Measurements from ENCODE around the gene TBCK. TPM values are rescaled to one million over a fixed set of nuclear protein-coding genes. Genes with fewer than 3 reads are reported as not detected.
A peak's percentile ranks its signal among the peaks of the same experiment; 100 is the strongest.

TBCK gene
- total and polyA plus RNA-seq, 9 of the 15 experiments (the other 6 are each of a cell fraction or from before 2014, with no cell fraction given) = 5.3 to 26.6 (median 16.2) TPM

DNA sequence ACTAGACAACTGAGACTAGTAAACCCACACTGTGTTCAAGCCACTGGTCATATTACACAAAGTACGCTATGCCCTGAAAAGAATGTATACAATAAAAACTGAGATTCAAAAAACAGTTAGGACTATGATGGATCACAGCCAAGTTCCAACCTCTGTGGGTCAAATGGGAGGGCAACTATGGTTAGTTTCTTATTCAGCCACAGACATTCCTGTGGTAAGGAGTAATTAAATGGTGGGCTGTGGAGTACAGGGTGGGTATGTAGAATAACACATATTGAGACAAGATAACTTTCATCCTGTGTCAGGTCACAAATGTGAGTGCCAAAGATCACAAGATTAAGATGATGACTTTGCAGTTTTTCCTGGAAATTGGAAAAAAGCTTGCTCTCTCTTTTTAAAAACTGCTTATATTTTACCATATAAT is 253.5 kb downstream of the TBCK start (continued):
- TF ChIP-seq ZNF551 (CRISPR knock-in tag; IDR thresholded peaks at IDR 0.05) (no peak), ZKSCAN8 (CRISPR knock-in tag; IDR thresholded peaks at IDR 0.05) (no peak), C11orf30 (IDR thresholded peaks at IDR 0.05; ENCODE audit: low read depth) (peak; percentile 87), ZNF316 (IDR thresholded peaks at IDR 0.05) (peak; percentile 95), TBL1XR1 (IDR thresholded peaks at IDR 0.05; ENCODE audit: low read length in 2 of 2) (no peak), PHF8 (IDR thresholded peaks at IDR 0.05; ENCODE audit: borderline replicate concordance, low read length) (no peak), MCM5 (IDR thresholded peaks at IDR 0.05; ENCODE audit: low read depth) (no peak), CREB3L1 (IDR thresholded peaks at IDR 0.05; ENCODE audit: borderline replicate concordance, low read depth) (no peak), GTF3C2 (IDR thresholded peaks at IDR 0.05; ENCODE audit: borderline replicate concordance, extremely low read depth, insufficient read length) (no peak), CBFA2T3 (IDR thresholded peaks at IDR 0.05) (peak; percentile 66), CTBP1 (IDR thresholded peaks at IDR 0.05; ENCODE audit: borderline replicate concordance) (no peak), PCBP2 (IDR thresholded peaks at IDR 0.05; ENCODE audit: low read depth, low read length, poor library complexity, severe bottlenecking) (no peak), THRAP3 (IDR thresholded peaks at IDR 0.05; ENCODE audit: borderline replicate concordance) (no peak), RB1 (IDR thresholded peaks at IDR 0.05; ENCODE audit: low read depth) (no peak), ARID1B (IDR thresholded peaks at IDR 0.05) (0 out of 2 replicates have a peak, but pooled peaks have one; percentile 18), HIVEP1 (CRISPR knock-in tag; IDR thresholded peaks at IDR 0.05) (no peak), ETV6 (IDR thresholded peaks at IDR 0.05; ENCODE audit: borderline replicate concordance in 1 of 2, low read depth in 2 of 2, low read length in 1 of 2) (no peak), ETV6 (CRISPR knock-in tag; IDR thresholded peaks at IDR 0.05; ENCODE audit: borderline replicate concordance) (no peak), ZNF431 (CRISPR knock-in tag; IDR thresholded peaks at IDR 0.05) (no peak), TAL1 (IDR thresholded peaks at IDR 0.05) (peak; percentile 19; the same call in 1 of the 2 replicates), ZNF395 (CRISPR knock-in tag; IDR thresholded peaks at IDR 0.05) (no peak)
- TF ChIP-seq, protein P1, sequence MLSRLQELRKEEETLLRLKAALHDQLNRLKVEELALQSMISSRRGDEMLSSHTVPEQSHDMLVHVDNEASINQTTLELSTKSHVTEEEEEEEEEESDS (CRISPR knock-in tag; IDR thresholded peaks at IDR 0.05) = no peak

All from K562 (cell line).